WERI-Rb-1 (cell line): Measurements from ENCODE around the gene OR52N4.
"Not testable (repeated sequence)": the region's sequence is repeated elsewhere in the genome, so short reads cannot be mapped to it uniquely, and the experiment has no call there.

Experiments
- DNase-seq: peaks from one replicate; pipeline ENCODE4 v3.0.0-alpha.2; 2020
- H3K27ac ChIP-seq: fragments of 250-450 bp; sonication (Bioruptor Pico); 2 replicates; pipeline ENCODE4 v1.5.1; 2020; ENCODE audit warnings: mild to moderate bottlenecking, moderate library complexity
- H3K27me3 ChIP-seq: fragments of 250-450 bp; sonication (Bioruptor Pico); 2 replicates; pipeline ENCODE4 v1.5.1; 2021; ENCODE audit warnings: mild to moderate bottlenecking, low read depth, moderate library complexity; ENCODE audit not compliant: insufficient read depth, severe bottlenecking
- H3K36me3 ChIP-seq: fragments of 250-450 bp; sonication (Bioruptor Pico); 2 replicates; pipeline ENCODE4 v1.5.1; 2020; ENCODE audit warnings: mild to moderate bottlenecking, moderate library complexity
- H3K4me3 ChIP-seq: 2 replicates; pipeline ENCODE4 v1.5.1; 2011; ENCODE audit warnings: low read depth, mild to moderate bottlenecking, control low read depth, low read length
- H3K9me3 ChIP-seq: fragments of 250-450 bp; sonication (Bioruptor Pico); 2 replicates; pipeline ENCODE4 v1.5.1; 2021; ENCODE audit warnings: mild to moderate bottlenecking, moderate library complexity; ENCODE audit not compliant: severe bottlenecking
- CTCF ChIP-seq: IDR thresholded peaks from 2 replicates; pipeline ENCODE4 v1.5.1; 2011; ENCODE audit warnings: low read depth, mild to moderate bottlenecking, control low read depth, inconsistent platforms, low read length

OR52N4 gene

DNA sequence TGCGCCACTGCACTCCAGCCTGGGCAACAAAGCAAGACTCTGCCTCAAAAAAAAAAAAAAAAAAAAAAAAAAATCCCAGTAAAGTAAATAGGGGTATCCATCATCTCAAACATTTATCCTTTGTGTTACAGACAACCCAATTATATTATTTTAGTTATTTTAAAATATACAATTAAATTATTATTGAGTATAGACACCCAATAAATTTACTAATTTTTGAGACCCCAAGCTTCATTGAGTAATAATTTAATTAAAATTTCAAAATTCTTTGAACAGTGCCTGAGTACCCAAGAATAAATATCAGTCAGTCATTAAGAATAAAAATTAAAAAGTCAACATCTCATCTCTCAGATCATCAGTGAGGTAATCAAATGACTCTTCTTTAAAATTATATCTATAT, at the start of gene OR52N4:
TSS of gene OR52N4 (plus strand) at position 301 of the 400 bp plus-strand sequence. CDS start 498 bp downstream, outside the sequence.
- H3K27me3 ChIP-seq = peaks cover 55% of the 10 kb centered on the region
- no peak within 1 kb of the TSS for H3K4me3 ChIP-seq
- no peak for TF ChIP-seq CTCF

GRCh38 chr11:5705688-5706087, 48.4 kb upstream of the OR52N4 start:
- Histone ChIP-seq H3K27me3 (peaks cover 43% of the 10 kb centered on the region), H3K36me3 (no peaks in the 10 kb centered on the region), H3K4me3 (no peak overlapping the region), H3K9me3 (no peaks in the 10 kb centered on the region), H3K27ac (no peak overlapping the region)
- DNase-seq = no peak
- TF ChIP-seq CTCF = no peak

More for the DNA sequence above, at the start of gene OR52N4:
- no peaks in the 10 kb centered on the region for H3K9me3 ChIP-seq
- no peak for DNase-seq
- H3K36me3 ChIP-seq = no peaks in the 10 kb centered on the region
- H3K27ac ChIP-seq = no peak within 1 kb of the TSS

- no peaks in the 10 kb centered on the region for H3K36me3 ChIP-seq
- H3K4me3 ChIP-seq = no peak overlapping the region
- TF ChIP-seq CTCF = no peak
- H3K9me3 ChIP-seq = no peaks in the 10 kb centered on the region
- no peak overlapping the region for H3K27ac ChIP-seq
- peaks cover 42% of the 10 kb centered on the region for H3K27me3 ChIP-seq
- no peak for DNase-seq
Measured at GRCh38 chr11:5712507-5712906, 41.5 kb upstream of the OR52N4 start.

GRCh38 chr11:5713695-5714094, 40.3 kb upstream of the OR52N4 start:
- Histone ChIP-seq H3K27ac (no peak overlapping the region), H3K27me3 (peaks cover 42% of the 10 kb centered on the region), H3K4me3 (no peak overlapping the region), H3K36me3 (no peaks in the 10 kb centered on the region), H3K9me3 (no peaks in the 10 kb centered on the region)
- no peak for DNase-seq
- TF ChIP-seq CTCF = no peak

DNA sequence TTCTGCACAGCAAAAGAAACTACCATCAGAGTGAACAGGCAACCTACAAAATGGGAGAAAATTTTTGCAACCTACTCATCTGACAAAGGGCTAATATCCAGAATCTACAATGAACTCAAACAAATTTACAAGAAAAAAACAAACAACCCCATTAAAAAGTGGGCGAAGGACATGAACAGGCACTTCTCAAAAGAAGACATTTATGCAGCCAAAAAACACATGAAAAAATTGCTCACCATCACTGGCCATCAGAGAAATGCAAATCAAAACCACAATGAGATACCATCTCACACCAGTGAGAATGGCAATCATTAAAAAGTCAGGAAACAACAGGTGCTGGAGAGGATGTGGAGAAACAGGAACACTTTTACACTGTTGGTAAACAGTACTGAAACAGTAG, 37.5 kb upstream of the OR52N4 start:
- peaks cover 20% of the 10 kb centered on the region for H3K27me3 ChIP-seq
- not testable (repeated sequence) for H3K27ac ChIP-seq, H3K36me3 ChIP-seq, DNase-seq, H3K9me3 ChIP-seq, H3K4me3 ChIP-seq

GRCh38 chr11:5719703-5720495, 34.1 kb upstream of the OR52N4 start:
- Histone ChIP-seq H3K36me3 (no peaks in the 10 kb centered on the region), H3K4me3 (no peak overlapping the region), H3K27ac (no peak overlapping the region), H3K27me3 (peaks cover 31% of the 10 kb centered on the region), H3K9me3 (no peaks in the 10 kb centered on the region)
- DNase-seq = no peak
- no peak for TF ChIP-seq CTCF
